SK-N-SH treated with all-trans-retinoic acid at 6 μM for 48 hours (cell line): ENCODE results near the gene LBHD1.
A peak's percentile ranks its signal among the peaks of the same experiment; 100 is the strongest.

Source experiments
- ATAC-seq: fragments of 200-7000 bp; cut with Tn5 transposase; 3 replicates; pipeline ENCODE4 v1.9.1; 2020; ENCODE audit warnings: mild to moderate bottlenecking, moderate library complexity
- ARNTL ChIP-seq: fragments of 450-650 bp; formaldehyde crosslinking; IDR thresholded peaks from 2 replicates; pipeline ENCODE4 v1.5.0; 2020; ENCODE audit warnings: low read depth, mild to moderate bottlenecking, moderate library complexity, borderline replicate concordance
- CREB5 ChIP-seq: fragments of 250-450 bp; sonication (Bioruptor Pico); IDR thresholded peaks from 2 replicates; pipeline ENCODE4 v1.5.1; 2020; ENCODE audit warnings: low read depth, mild to moderate bottlenecking, moderate library complexity
- CSDC2 ChIP-seq: fragments of 250-450 bp; sonication (Bioruptor Pico); IDR thresholded peaks from 2 replicates; pipeline ENCODE4 v1.5.0; 2020; ENCODE audit warnings: mild to moderate bottlenecking, moderate library complexity
- ESRRG ChIP-seq: fragments of 250-450 bp; sonication (Bioruptor Pico); IDR thresholded peaks from 2 replicates; pipeline ENCODE4 v1.6.1; 2021; ENCODE audit warnings: mild to moderate bottlenecking
- GLIS3 ChIP-seq: fragments of 250-450 bp; sonication (Bioruptor Pico); IDR thresholded peaks from 2 replicates; pipeline ENCODE4 v1.5.0; 2020; ENCODE audit warnings: mild to moderate bottlenecking, moderate library complexity
- ISL1 ChIP-seq: fragments of 250-450 bp; sonication (Bioruptor Pico); IDR thresholded peaks from 2 replicates; pipeline ENCODE4 v2.1.2; 2022; ENCODE audit warnings: mild to moderate bottlenecking, moderate library complexity
- OSR1 ChIP-seq: fragments of 250-450 bp; sonication (Bioruptor Pico); IDR thresholded peaks from 2 replicates; pipeline ENCODE4 v1.8.0; 2022; ENCODE audit warnings: moderate library complexity, mild to moderate bottlenecking, inconsistent platforms
- PPARA ChIP-seq: fragments of 250-450 bp; sonication (Bioruptor Pico); IDR thresholded peaks from 2 replicates; pipeline ENCODE4 v1.5.0; 2020; ENCODE audit warnings: mild to moderate bottlenecking, borderline replicate concordance
- RARB ChIP-seq: fragments of 250-450 bp; sonication (Bioruptor Pico); IDR thresholded peaks from 2 replicates; pipeline ENCODE4 v1.8.0; 2021; ENCODE audit warnings: mild to moderate bottlenecking, moderate library complexity
- SNAI2 ChIP-seq: fragments of 250-450 bp; sonication (Bioruptor Pico); IDR thresholded peaks from 2 replicates; pipeline ENCODE4 v1.5.0; 2020; ENCODE audit warnings: mild to moderate bottlenecking, moderate library complexity
- TCF4 ChIP-seq: fragments of 250-450 bp; sonication (Bioruptor Pico); IDR thresholded peaks from 2 replicates; pipeline ENCODE4 v1.8.0; 2021; ENCODE audit warnings: mild to moderate bottlenecking, moderate library complexity, borderline replicate concordance
- TOX ChIP-seq: fragments of 250-450 bp; sonication (Bioruptor Pico); IDR thresholded peaks from 2 replicates; pipeline ENCODE4 v1.8.0; 2021; ENCODE audit warnings: mild to moderate bottlenecking, moderate library complexity, borderline replicate concordance
- ZFP3 ChIP-seq: fragments of 250-450 bp; sonication (Bioruptor Pico); IDR thresholded peaks from 2 replicates; pipeline ENCODE4 v1.5.0; 2020; ENCODE audit warnings: mild to moderate bottlenecking, moderate library complexity
- ZFP30 ChIP-seq: fragments of 450-650 bp; formaldehyde crosslinking; IDR thresholded peaks from 2 replicates; pipeline ENCODE4 v1.5.0; 2022; ENCODE audit warnings: mild to moderate bottlenecking, moderate library complexity
- ZNF565 ChIP-seq: fragments of 450-650 bp; formaldehyde crosslinking; conservative IDR thresholded peaks from 2 replicates; pipeline ENCODE4 v1.5.0; 2020; ENCODE audit warnings: low read depth, mild to moderate bottlenecking, moderate library complexity
- ZNF70 ChIP-seq: fragments of 450-650 bp; formaldehyde crosslinking; IDR thresholded peaks from 2 replicates; pipeline ENCODE4 v1.5.0; 2020; ENCODE audit warnings: mild to moderate bottlenecking, moderate library complexity
- TF ChIP-seq, protein P1 (sequence below): fragments of 250-450 bp; sonication (Bioruptor Pico); IDR thresholded peaks from 2 replicates; pipeline ENCODE4 v1.5.0; 2020; ENCODE audit warnings: mild to moderate bottlenecking, moderate library complexity
- TF ChIP-seq, protein P2 (sequence below): fragments of 250-450 bp; sonication (Bioruptor Pico); IDR thresholded peaks from 2 replicates; pipeline ENCODE4 v1.8.0; 2021; ENCODE audit warnings: low read depth, mild to moderate bottlenecking, moderate library complexity, borderline replicate concordance
- TF ChIP-seq, protein P3 (sequence below): fragments of 250-450 bp; sonication (Bioruptor Pico); IDR thresholded peaks from 2 replicates; pipeline ENCODE4 v1.8.0; 2020; ENCODE audit warnings: mild to moderate bottlenecking, moderate library complexity, borderline replicate concordance
- TF ChIP-seq, protein P4 (sequence below): fragments of 250-450 bp; sonication (Bioruptor Pico); IDR thresholded peaks from 2 replicates; pipeline ENCODE4 v1.5.1; 2021; ENCODE audit warnings: mild to moderate bottlenecking, moderate library complexity

The LBHD1 gene

GRCh38 chr11:62680825-62681240 is 8.8 kb upstream of the LBHD1 start (continued):
- no peak for TF ChIP-seq CREB5 (CRISPR knock-in tag)
- TF ChIP-seq, all 23 proteins: peak for 0

DNA sequence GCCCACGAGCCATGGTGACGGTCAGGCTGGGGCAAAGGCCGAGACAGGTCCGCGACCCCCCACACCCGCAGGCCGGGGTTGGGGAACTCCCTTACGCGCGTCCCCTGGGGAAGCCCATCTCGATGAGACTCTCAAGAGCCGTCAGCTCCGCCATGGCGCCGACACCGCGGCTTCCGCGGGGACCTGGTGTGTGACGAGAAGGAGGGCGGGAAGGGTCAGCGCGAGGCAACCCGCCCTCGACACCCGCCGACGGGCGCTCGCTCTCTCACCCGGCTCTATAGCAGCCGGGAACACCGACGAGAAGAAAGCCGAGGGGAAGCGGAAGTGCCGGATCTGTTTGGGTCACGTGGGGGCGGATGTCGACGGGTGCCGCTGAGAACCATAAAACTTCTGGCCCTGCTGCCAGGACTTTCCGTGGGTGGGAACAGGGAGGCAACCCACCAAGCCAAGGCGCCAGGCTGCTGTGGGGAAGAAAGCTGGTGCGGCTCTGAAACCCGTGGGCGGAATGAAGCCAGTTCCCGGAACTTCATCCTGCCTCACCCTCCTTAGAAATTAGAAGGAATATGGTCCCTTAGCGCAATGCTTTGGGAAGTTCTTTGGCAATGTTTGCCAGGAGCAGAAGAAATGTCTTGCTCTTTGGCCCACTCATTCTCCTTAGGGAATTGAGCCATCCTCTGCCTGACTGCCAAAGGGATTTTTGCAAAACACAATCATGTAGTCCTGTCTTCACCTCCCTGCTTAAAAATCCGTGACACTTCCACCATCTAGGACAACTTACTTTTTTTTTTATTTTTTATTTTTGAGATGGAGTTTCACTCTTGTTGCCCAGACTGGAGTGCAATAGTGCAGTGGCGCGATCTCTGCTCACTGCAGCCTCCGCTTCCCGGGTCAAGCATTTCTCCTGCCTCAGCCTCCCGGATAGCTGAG is 7.0 kb upstream of the LBHD1 start, which contains the start of gene UBXN1:
UBXN1 (minus strand) TSS at position 304 of the 927 bp plus-strand sequence; CDS start at position 154, 150 bp downstream.
- TF ChIP-seq CSDC2 (CRISPR knock-in tag) = no peak
- TF ChIP-seq, protein P1, sequence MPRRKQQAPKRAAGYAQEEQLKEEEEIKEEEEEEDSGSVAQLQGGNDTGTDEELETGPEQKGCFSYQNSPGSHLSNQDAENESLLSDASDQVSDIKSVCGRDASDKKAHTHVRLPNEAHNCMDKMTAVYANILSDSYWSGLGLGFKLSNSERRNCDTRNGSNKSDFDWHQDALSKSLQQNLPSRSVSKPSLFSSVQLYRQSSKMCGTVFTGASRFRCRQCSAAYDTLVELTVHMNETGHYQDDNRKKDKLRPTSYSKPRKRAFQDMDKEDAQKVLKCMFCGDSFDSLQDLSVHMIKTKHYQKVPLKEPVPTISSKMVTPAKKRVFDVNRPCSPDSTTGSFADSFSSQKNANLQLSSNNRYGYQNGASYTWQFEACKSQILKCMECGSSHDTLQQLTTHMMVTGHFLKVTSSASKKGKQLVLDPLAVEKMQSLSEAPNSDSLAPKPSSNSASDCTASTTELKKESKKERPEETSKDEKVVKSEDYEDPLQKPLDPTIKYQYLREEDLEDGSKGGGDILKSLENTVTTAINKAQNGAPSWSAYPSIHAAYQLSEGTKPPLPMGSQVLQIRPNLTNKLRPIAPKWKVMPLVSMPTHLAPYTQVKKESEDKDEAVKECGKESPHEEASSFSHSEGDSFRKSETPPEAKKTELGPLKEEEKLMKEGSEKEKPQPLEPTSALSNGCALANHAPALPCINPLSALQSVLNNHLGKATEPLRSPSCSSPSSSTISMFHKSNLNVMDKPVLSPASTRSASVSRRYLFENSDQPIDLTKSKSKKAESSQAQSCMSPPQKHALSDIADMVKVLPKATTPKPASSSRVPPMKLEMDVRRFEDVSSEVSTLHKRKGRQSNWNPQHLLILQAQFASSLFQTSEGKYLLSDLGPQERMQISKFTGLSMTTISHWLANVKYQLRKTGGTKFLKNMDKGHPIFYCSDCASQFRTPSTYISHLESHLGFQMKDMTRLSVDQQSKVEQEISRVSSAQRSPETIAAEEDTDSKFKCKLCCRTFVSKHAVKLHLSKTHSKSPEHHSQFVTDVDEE (CRISPR knock-in tag) = no peak
- TF ChIP-seq CREB5 (CRISPR knock-in tag) = no peak
- TF ChIP-seq, protein P2, sequence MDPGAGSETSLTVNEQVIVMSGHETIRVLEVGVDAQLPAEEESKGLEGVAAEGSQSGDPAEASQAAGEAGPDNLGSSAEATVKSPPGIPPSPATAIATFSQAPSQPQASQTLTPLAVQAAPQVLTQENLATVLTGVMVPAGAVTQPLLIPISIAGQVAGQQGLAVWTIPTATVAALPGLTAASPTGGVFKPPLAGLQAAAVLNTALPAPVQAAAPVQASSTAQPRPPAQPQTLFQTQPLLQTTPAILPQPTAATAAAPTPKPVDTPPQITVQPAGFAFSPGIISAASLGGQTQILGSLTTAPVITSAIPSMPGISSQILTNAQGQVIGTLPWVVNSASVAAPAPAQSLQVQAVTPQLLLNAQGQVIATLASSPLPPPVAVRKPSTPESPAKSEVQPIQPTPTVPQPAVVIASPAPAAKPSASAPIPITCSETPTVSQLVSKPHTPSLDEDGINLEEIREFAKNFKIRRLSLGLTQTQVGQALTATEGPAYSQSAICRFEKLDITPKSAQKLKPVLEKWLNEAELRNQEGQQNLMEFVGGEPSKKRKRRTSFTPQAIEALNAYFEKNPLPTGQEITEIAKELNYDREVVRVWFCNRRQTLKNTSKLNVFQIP (CRISPR knock-in tag) = no peak
- no peak for TF ChIP-seq PPARA (CRISPR knock-in tag)
- TF ChIP-seq ESRRG (CRISPR knock-in tag) = no peak
- ATAC-seq = peak; percentile 86

GRCh38 chr11:62678433-62678769 is 6.3 kb upstream of the LBHD1 start:
- no peak for TF ChIP-seq OSR1 (CRISPR knock-in tag)
- TF ChIP-seq, protein P3, sequence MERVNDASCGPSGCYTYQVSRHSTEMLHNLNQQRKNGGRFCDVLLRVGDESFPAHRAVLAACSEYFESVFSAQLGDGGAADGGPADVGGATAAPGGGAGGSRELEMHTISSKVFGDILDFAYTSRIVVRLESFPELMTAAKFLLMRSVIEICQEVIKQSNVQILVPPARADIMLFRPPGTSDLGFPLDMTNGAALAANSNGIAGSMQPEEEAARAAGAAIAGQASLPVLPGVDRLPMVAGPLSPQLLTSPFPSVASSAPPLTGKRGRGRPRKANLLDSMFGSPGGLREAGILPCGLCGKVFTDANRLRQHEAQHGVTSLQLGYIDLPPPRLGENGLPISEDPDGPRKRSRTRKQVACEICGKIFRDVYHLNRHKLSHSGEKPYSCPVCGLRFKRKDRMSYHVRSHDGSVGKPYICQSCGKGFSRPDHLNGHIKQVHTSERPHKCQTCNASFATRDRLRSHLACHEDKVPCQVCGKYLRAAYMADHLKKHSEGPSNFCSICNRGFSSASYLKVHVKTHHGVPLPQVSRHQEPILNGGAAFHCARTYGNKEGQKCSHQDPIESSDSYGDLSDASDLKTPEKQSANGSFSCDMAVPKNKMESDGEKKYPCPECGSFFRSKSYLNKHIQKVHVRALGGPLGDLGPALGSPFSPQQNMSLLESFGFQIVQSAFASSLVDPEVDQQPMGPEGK (CRISPR knock-in tag) = no peak
- no peak for TF ChIP-seq GLIS3 (CRISPR knock-in tag)
- no peak for TF ChIP-seq ZNF565 (CRISPR knock-in tag)
- no peak for TF ChIP-seq ESRRG (CRISPR knock-in tag)
- ATAC-seq = peak; percentile 10

- no peak for TF ChIP-seq ZFP30 (CRISPR knock-in tag)
- TF ChIP-seq CREB5 (CRISPR knock-in tag) = no peak
- no peak for TF ChIP-seq ISL1 (CRISPR knock-in tag)
- TF ChIP-seq TCF4 = no peak
- no peak for TF ChIP-seq RARB (CRISPR knock-in tag)
- TF ChIP-seq ARNTL (CRISPR knock-in tag) = no peak
- no peak for TF ChIP-seq SNAI2
- TF ChIP-seq TOX (CRISPR knock-in tag) = no peak
- no peak for TF ChIP-seq ESRRG (CRISPR knock-in tag)
- no peak for TF ChIP-seq ZFP3 (CRISPR knock-in tag)
- TF ChIP-seq ZNF70 (CRISPR knock-in tag) = no peak
- TF ChIP-seq, protein P4, sequence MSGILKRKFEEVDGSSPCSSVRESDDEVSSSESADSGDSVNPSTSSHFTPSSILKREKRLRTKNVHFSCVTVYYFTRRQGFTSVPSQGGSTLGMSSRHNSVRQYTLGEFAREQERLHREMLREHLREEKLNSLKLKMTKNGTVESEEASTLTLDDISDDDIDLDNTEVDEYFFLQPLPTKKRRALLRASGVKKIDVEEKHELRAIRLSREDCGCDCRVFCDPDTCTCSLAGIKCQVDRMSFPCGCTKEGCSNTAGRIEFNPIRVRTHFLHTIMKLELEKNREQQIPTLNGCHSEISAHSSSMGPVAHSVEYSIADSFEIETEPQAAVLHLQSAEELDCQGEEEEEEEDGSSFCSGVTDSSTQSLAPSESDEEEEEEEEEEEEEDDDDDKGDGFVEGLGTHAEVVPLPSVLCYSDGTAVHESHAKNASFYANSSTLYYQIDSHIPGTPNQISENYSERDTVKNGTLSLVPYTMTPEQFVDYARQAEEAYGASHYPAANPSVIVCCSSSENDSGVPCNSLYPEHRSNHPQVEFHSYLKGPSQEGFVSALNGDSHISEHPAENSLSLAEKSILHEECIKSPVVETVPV (CRISPR knock-in tag) = no peak
- no peak for TF ChIP-seq CSDC2 (CRISPR knock-in tag)
Measured at GRCh38 chr11:62677714-62678113, 5.6 kb upstream of the LBHD1 start.

More at GRCh38 chr11:62677714-62678113, 5.6 kb upstream of the LBHD1 start:
- ATAC-seq = no peak
